CD4-positive, alpha-beta memory T cell (primary cell): ENCODE data around the gene INO80C. TPM values are rescaled to one million over a fixed set of nuclear protein-coding genes. Genes with fewer than 3 reads are reported as not detected.

Experiments
- CTCF ChIA-PET: fragments of 350-600 bp; sonication (Branson Sonifier 250); formaldehyde crosslinking; loops from one replicate; lab custom pipeline; 2021; ENCODE audit warnings: inconsistent platforms; ENCODE audit not compliant: partially characterized antibody; lab: Charles Lee
- POLR2A ChIA-PET: fragments of 350-600 bp; sonication (Branson Sonifier 250); formaldehyde crosslinking; loops from one replicate; lab custom pipeline; 2021; ENCODE audit not compliant: partially characterized antibody; lab: Charles Lee
- DNase-seq, 5 donors: peaks; one replicate each; pipeline versions ENCODE4 v3.0.0 to v3.0.0-alpha.2; 2020 to 2022; ENCODE audit warnings: mixed read lengths in 1 of 5
- H3K27ac ChIP-seq: one replicate; pipeline ENCODE4 v1.7.0; 2013; ENCODE audit warnings: low read depth, low read length
- H3K27me3 ChIP-seq: 2 replicates; pipeline ENCODE4 v1.7.0; 2013; ENCODE audit warnings: mild to moderate bottlenecking, low read length, moderate library complexity; ENCODE audit not compliant: insufficient read depth
- H3K36me3 ChIP-seq: 2 replicates; pipeline ENCODE4 v1.7.0; 2013; ENCODE audit warnings: mild to moderate bottlenecking, low read length, moderate library complexity; ENCODE audit not compliant: insufficient read depth
- H3K4me1 ChIP-seq: 2 replicates; pipeline ENCODE4 v1.7.0; 2013; ENCODE audit warnings: mild to moderate bottlenecking, low read length, moderate library complexity; ENCODE audit not compliant: insufficient read depth
- H3K4me3 ChIP-seq, 2 donors: one replicate each; pipeline ENCODE4 v1.7.0; 2013; ENCODE audit warnings: low read length in 2 of 2, mild to moderate bottlenecking in 1 of 2
- H3K9me3 ChIP-seq, 2 donors: one replicate each; pipeline ENCODE4 v1.7.0; 2013; ENCODE audit warnings: low read length in 2 of 2, control low read depth in 1 of 2; ENCODE audit not compliant: control insufficient read depth in 1 of 2
- H3K27ac Mint-ChIP-seq, 7 donors: one replicate each; pipeline ENCODE4 v1.8.0; 2020 to 2021; ENCODE audit warnings: mixed read lengths in 7 of 7, mild to moderate bottlenecking in 6 of 7, inconsistent platforms in 3 of 7, moderate library complexity in 3 of 7
- H3K27me3 Mint-ChIP-seq, 2 donors: one replicate each; pipeline ENCODE4 v1.8.0; 2020 to 2021; ENCODE audit warnings: mixed read lengths in 2 of 2
- H3K36me3 Mint-ChIP-seq, 2 donors: one replicate each; pipeline ENCODE4 v1.8.0; 2020 to 2021; ENCODE audit warnings: mixed read lengths in 2 of 2, inconsistent platforms in 1 of 2, mild to moderate bottlenecking in 1 of 2
- H3K4me1 Mint-ChIP-seq, 4 donors: one replicate each; pipeline ENCODE4 v1.8.0; 2020 to 2021; ENCODE audit warnings: mixed read lengths in 4 of 4, mild to moderate bottlenecking in 1 of 4
- H3K4me3 Mint-ChIP-seq, 8 donors: one replicate each; pipeline ENCODE4 v1.8.0; 2020 to 2021; ENCODE audit warnings: mixed read lengths in 8 of 8, mild to moderate bottlenecking in 7 of 8, moderate library complexity in 6 of 8, inconsistent platforms in 3 of 8
- H3K9me3 Mint-ChIP-seq, 8 donors: one replicate each; pipeline ENCODE4 v1.8.0; 2020 to 2021; ENCODE audit warnings: mixed read lengths in 8 of 8, mild to moderate bottlenecking in 5 of 8, inconsistent platforms in 3 of 8, moderate library complexity in 1 of 8
- intact Hi-C: fragments of 100-400 bp; cut with micrococcal nuclease; formaldehyde crosslinking; loops from one replicate; pipeline ENCODE4 v1.15.1; 2023
- polyA plus RNA-seq, 2 donors: library from polyadenylated mRNA; unstranded; fragments of 300-500 nt; fragmentation: Illumina TruSeq; gene quantifications; one replicate each; pipeline ENCODE4 v1.2.3, GENCODE V29; 2021
- total RNA-seq, 2 experiments: library from RNA; stranded (reverse); gene quantifications; one replicate each; pipeline ENCODE4 v1.2.3, GENCODE V29; 2021

The INO80C gene
- total and polyA plus RNA-seq, 4 experiments from 2014 or later, result 18.9 to 30.3 (median 28.1) TPM

- POLR2A ChIA-PET, result no interaction called here
- no peaks in the 10 kb centered on the region for H3K36me3 ChIP-seq
- Mint-ChIP-seq H3K27me3 (no peaks in the 10 kb centered on the region), H3K9me3 (no peaks in the 10 kb centered on the region), H3K4me3 (no peak overlapping the region), H3K4me1 (peaks cover 0 to 1% (median 0%) of the 10 kb centered on the region in 4 donors), H3K27ac (no peak overlapping the region), H3K36me3 (peaks cover 0 to under 1% of the 10 kb centered on the region in 2 donors)
- no peak for DNase-seq
- no peak overlapping the region for H3K27ac ChIP-seq
- no peaks in the 10 kb centered on the region for H3K4me1 ChIP-seq
- no peaks in the 10 kb centered on the region for H3K9me3 ChIP-seq
- intact Hi-C loops, result no loop called here
- no peak overlapping the region for H3K4me3 ChIP-seq
- H3K27me3 ChIP-seq, result no peaks in the 10 kb centered on the region
- CTCF ChIA-PET, result no interaction called here
Observed at GRCh38 chr18:35460736-35461161, 37.0 kb downstream of the INO80C start.

GRCh38 chr18:35459997-35460396, 37.8 kb downstream of the INO80C start:
- Histone ChIP-seq H3K27ac (no peak overlapping the region), H3K9me3 (no peaks in the 10 kb centered on the region), H3K36me3 (no peaks in the 10 kb centered on the region), H3K4me3 (no peak overlapping the region), H3K27me3 (no peaks in the 10 kb centered on the region), H3K4me1 (no peaks in the 10 kb centered on the region)
- CTCF ChIA-PET, result no interaction called here
- H3K27ac Mint-ChIP-seq, result no peak overlapping the region
- no peaks in the 10 kb centered on the region for H3K9me3 Mint-ChIP-seq
- DNase-seq, result no peak
- POLR2A ChIA-PET, result no interaction called here
- intact Hi-C loops, result no loop called here
- no peak overlapping the region for H3K4me3 Mint-ChIP-seq
- H3K4me1 Mint-ChIP-seq, result peaks cover 0 to 1% (median 0%) of the 10 kb centered on the region in 4 donors
- H3K27me3 Mint-ChIP-seq, result no peaks in the 10 kb centered on the region
- no peaks in the 10 kb centered on the region for H3K36me3 Mint-ChIP-seq

GRCh38 chr18:35458677-35459441, 38.9 kb downstream of the INO80C start:
- Mint-ChIP-seq H3K27ac (no peak overlapping the region), H3K9me3 (no peaks in the 10 kb centered on the region), H3K4me1 (peaks cover 0 to 1% (median 0%) of the 10 kb centered on the region in 4 donors), H3K4me3 (no peak overlapping the region), H3K36me3 (no peaks in the 10 kb centered on the region), H3K27me3 (no peaks in the 10 kb centered on the region)
- Histone ChIP-seq H3K4me3 (no peak overlapping the region), H3K36me3 (no peaks in the 10 kb centered on the region), H3K9me3 (no peaks in the 10 kb centered on the region), H3K27me3 (no peaks in the 10 kb centered on the region), H3K27ac (no peak overlapping the region), H3K4me1 (no peaks in the 10 kb centered on the region)
- CTCF ChIA-PET, result no interaction called here
- DNase-seq, result no peak
- intact Hi-C loops, result no loop called here
- POLR2A ChIA-PET, result no interaction called here

GRCh38 chr18:35458271-35458670, 39.5 kb downstream of the INO80C start:
- Mint-ChIP-seq H3K4me3 (no peak overlapping the region), H3K9me3 (no peaks in the 10 kb centered on the region), H3K27me3 (no peaks in the 10 kb centered on the region)

GRCh38 chr18:35457140-35457704, 40.5 kb downstream of the INO80C start:
- H3K9me3 ChIP-seq, result no peaks in the 10 kb centered on the region
- ChIA-PET POLR2A (no interaction called here), CTCF (no interaction called here)
- H3K4me1 Mint-ChIP-seq, result peaks cover 0 to 1% (median 0%) of the 10 kb centered on the region in 4 donors
- no peaks in the 10 kb centered on the region for H3K36me3 ChIP-seq
- H3K27me3 ChIP-seq, result no peaks in the 10 kb centered on the region
- intact Hi-C loops, result no loop called here
- H3K4me3 ChIP-seq, result no peak overlapping the region
- H3K9me3 Mint-ChIP-seq, result peaks cover 0 to 2% (median 0%) of the 10 kb centered on the region in 8 donors
- no peak overlapping the region for H3K27ac Mint-ChIP-seq
- DNase-seq, result no peak
- no peaks in the 10 kb centered on the region for H3K27me3 Mint-ChIP-seq
- no peaks in the 10 kb centered on the region for H3K4me1 ChIP-seq
- no peak overlapping the region for H3K27ac ChIP-seq
- H3K36me3 Mint-ChIP-seq, result no peaks in the 10 kb centered on the region
- H3K4me3 Mint-ChIP-seq, result no peak overlapping the region

More at GRCh38 chr18:35458271-35458670, 39.5 kb downstream of the INO80C start:
- no peaks in the 10 kb centered on the region for H3K36me3 Mint-ChIP-seq
- DNase-seq, result no peak
- ChIA-PET POLR2A (no interaction called here), CTCF (no interaction called here)
- intact Hi-C loops, result no loop called here
- Histone ChIP-seq H3K4me3 (no peak overlapping the region), H3K27me3 (no peaks in the 10 kb centered on the region), H3K4me1 (no peaks in the 10 kb centered on the region), H3K27ac (no peak overlapping the region), H3K9me3 (no peaks in the 10 kb centered on the region), H3K36me3 (no peaks in the 10 kb centered on the region)
- no peak overlapping the region for H3K27ac Mint-ChIP-seq
- H3K4me1 Mint-ChIP-seq, result peaks cover 0 to 1% (median 0%) of the 10 kb centered on the region in 4 donors

- DNase-seq, result no peak
- Mint-ChIP-seq H3K36me3 (no peaks in the 10 kb centered on the region), H3K27me3 (no peaks in the 10 kb centered on the region), H3K4me1 (no peaks in the 10 kb centered on the region), H3K4me3 (no peak overlapping the region), H3K9me3 (peaks cover 0 to 2% (median 0%) of the 10 kb centered on the region in 8 donors), H3K27ac (no peak overlapping the region)
- Histone ChIP-seq H3K27ac (no peak overlapping the region), H3K4me1 (no peaks in the 10 kb centered on the region), H3K27me3 (no peaks in the 10 kb centered on the region), H3K9me3 (no peaks in the 10 kb centered on the region), H3K4me3 (no peak overlapping the region), H3K36me3 (no peaks in the 10 kb centered on the region)
- intact Hi-C loops, result no loop called here
- ChIA-PET POLR2A (no interaction called here), CTCF (no interaction called here)
Observed at GRCh38 chr18:35455926-35456763, 41.6 kb downstream of the INO80C start.

- H3K4me3 Mint-ChIP-seq, result no peak overlapping the region
- H3K27me3 ChIP-seq, result no peaks in the 10 kb centered on the region
- H3K27ac ChIP-seq, result no peak overlapping the region
- H3K27ac Mint-ChIP-seq, result no peak overlapping the region
- POLR2A ChIA-PET, result no interaction called here
- no peak overlapping the region for H3K4me3 ChIP-seq
- no peaks in the 10 kb centered on the region for H3K4me1 ChIP-seq
- H3K36me3 Mint-ChIP-seq, result no peaks in the 10 kb centered on the region
- H3K36me3 ChIP-seq, result no peaks in the 10 kb centered on the region
- no peaks in the 10 kb centered on the region for H3K4me1 Mint-ChIP-seq
- H3K9me3 ChIP-seq, result no peaks in the 10 kb centered on the region
- intact Hi-C loops, result no loop called here
- no peak for DNase-seq
- peaks cover 0 to 5% (median 0%) of the 10 kb centered on the region in 8 donors for H3K9me3 Mint-ChIP-seq
- CTCF ChIA-PET, result no interaction called here
- no peaks in the 10 kb centered on the region for H3K27me3 Mint-ChIP-seq
Observed at GRCh38 chr18:35454803-35455202, 43.0 kb downstream of the INO80C start.
